Muscle layer of duodenum (tissue), 2 donors: ENCODE measurements around the gene CTCF.
"Not testable (repeated sequence)": the region's sequence is repeated elsewhere in the genome, so short reads cannot be mapped to it uniquely, and the experiment has no call there.

ENCODE experiments used
- H3K27ac ChIP-seq: one replicate; pipeline ENCODE4 v1.7.0; 2013; ENCODE audit warnings: mild to moderate bottlenecking, low read length
- H3K27me3 ChIP-seq: one replicate; pipeline ENCODE4 v1.7.0; 2013; ENCODE audit warnings: low read depth, mild to moderate bottlenecking, control low read depth, low read length
- H3K36me3 ChIP-seq, 2 donors: one replicate each; pipeline ENCODE4 v1.7.0; 2013; ENCODE audit warnings: low read length in 2 of 2, control low read depth in 1 of 2, mild to moderate bottlenecking in 1 of 2; ENCODE audit not compliant: insufficient read depth in 2 of 2, control insufficient read depth in 1 of 2
- H3K4me1 ChIP-seq, 2 donors: one replicate each; pipeline ENCODE4 v1.7.0; 2013; ENCODE audit warnings: low read length in 2 of 2, mild to moderate bottlenecking in 2 of 2, control low read depth in 1 of 2, moderate library complexity in 1 of 2; ENCODE audit not compliant: insufficient read depth in 2 of 2, control insufficient read depth in 1 of 2
- H3K4me3 ChIP-seq, 2 donors: one replicate each; pipeline ENCODE4 v1.7.0; 2013; ENCODE audit warnings: low read length in 2 of 2, low read depth in 1 of 2, mild to moderate bottlenecking in 1 of 2
- H3K9me3 ChIP-seq, 2 donors: one replicate each; pipeline ENCODE4 v1.7.0; 2013; ENCODE audit warnings: low read length in 2 of 2, control low read depth in 1 of 2, mild to moderate bottlenecking in 1 of 2; ENCODE audit not compliant: control insufficient read depth in 1 of 2
- donor health status: healthy.

The CTCF gene

GRCh38 chr16:67562526-67562917 is at the start of gene CTCF:
CTCF (plus strand) TSS chr16:67562526; CDS start chr16:67610833, 48,307 bp downstream.
- Histone ChIP-seq H3K36me3 (no peaks in the 10 kb centered on the region), H3K9me3 (no peaks in the 10 kb centered on the region), H3K27me3 (no peaks in the 10 kb centered on the region), H3K4me1 (peaks cover 13 to 18% of the 10 kb centered on the region in 2 donors), H3K27ac (peak within 1 kb of the TSS; percentile 87), H3K4me3 (peak within 1 kb of the TSS; percentile 88 to 95)

- not testable (repeated sequence) for H3K4me1 ChIP-seq, H3K9me3 ChIP-seq, H3K4me3 ChIP-seq, H3K27ac ChIP-seq, H3K27me3 ChIP-seq, H3K36me3 ChIP-seq
Measured at GRCh38 chr16:67513892-67514291, 48.4 kb upstream of the CTCF start.

- Histone ChIP-seq H3K27ac (no peak overlapping the region), H3K9me3 (no peaks in the 10 kb centered on the region), H3K36me3 (no peaks in the 10 kb centered on the region), H3K4me3 (no peak overlapping the region), H3K27me3 (no peaks in the 10 kb centered on the region), H3K4me1 (peaks cover 0 to 2% of the 10 kb centered on the region in 2 donors)
Measured at GRCh38 chr16:67514382-67514828, 47.9 kb upstream of the CTCF start.

GRCh38 chr16:67516296-67517154 is 45.8 kb upstream of the CTCF start:
- Histone ChIP-seq H3K9me3 (no peaks in the 10 kb centered on the region), H3K27ac (no peak overlapping the region), H3K4me1 (peaks cover 0 to 2% of the 10 kb centered on the region in 2 donors), H3K27me3 (no peaks in the 10 kb centered on the region), H3K4me3 (no peak overlapping the region), H3K36me3 (no peaks in the 10 kb centered on the region)

- Histone ChIP-seq H3K36me3 (no peaks in the 10 kb centered on the region), H3K9me3 (no peaks in the 10 kb centered on the region), H3K4me1 (peaks cover 0 to 2% of the 10 kb centered on the region in 2 donors), H3K27me3 (no peaks in the 10 kb centered on the region), H3K27ac (no peak overlapping the region), H3K4me3 (no peak overlapping the region)
Measured at GRCh38 chr16:67517155-67517445, 45.2 kb upstream of the CTCF start.

- Histone ChIP-seq H3K36me3 (no peaks in the 10 kb centered on the region), H3K4me1 (peaks cover 0 to 2% of the 10 kb centered on the region in 2 donors), H3K27ac (no peak overlapping the region), H3K9me3 (no peaks in the 10 kb centered on the region), H3K27me3 (no peaks in the 10 kb centered on the region), H3K4me3 (no peak overlapping the region)
Measured at GRCh38 chr16:67517661-67518423, 44.5 kb upstream of the CTCF start.

- no peaks in the 10 kb centered on the region for H3K36me3 ChIP-seq
- no peak overlapping the region for H3K27ac ChIP-seq
- no peak overlapping the region for H3K4me3 ChIP-seq
- no peaks in the 10 kb centered on the region for H3K27me3 ChIP-seq
- H3K4me1 ChIP-seq = peaks cover 0 to 2% of the 10 kb centered on the region in 2 donors
- no peaks in the 10 kb centered on the region for H3K9me3 ChIP-seq
Measured at GRCh38 chr16:67518676-67519075, 43.6 kb upstream of the CTCF start.

GRCh38 chr16:67519242-67519641 is 43.1 kb upstream of the CTCF start:
- Histone ChIP-seq H3K36me3 (no peaks in the 10 kb centered on the region), H3K9me3 (no peaks in the 10 kb centered on the region), H3K4me1 (peaks cover 0 to 2% of the 10 kb centered on the region in 2 donors), H3K4me3 (no peak overlapping the region), H3K27me3 (no peaks in the 10 kb centered on the region), H3K27ac (no peak overlapping the region)

GRCh38 chr16:67521095-67521804 is 41.1 kb upstream of the CTCF start:
- Histone ChIP-seq H3K27ac (peak overlapping the region; percentile 94), H3K36me3 (no peaks in the 10 kb centered on the region), H3K4me1 (peaks cover 0 to 2% of the 10 kb centered on the region in 2 donors), H3K4me3 (peak overlapping the region; percentile 61 to 78), H3K9me3 (no peaks in the 10 kb centered on the region), H3K27me3 (no peaks in the 10 kb centered on the region)

GRCh38 chr16:67525176-67525860 is 37.0 kb upstream of the CTCF start:
- H3K27ac ChIP-seq = no peak overlapping the region
- H3K4me3 ChIP-seq = no peak overlapping the region
- H3K27me3 ChIP-seq = peaks cover 4% of the 10 kb centered on the region
- H3K4me1 ChIP-seq = peaks cover 0 to 8% of the 10 kb centered on the region in 2 donors
- no peaks in the 10 kb centered on the region for H3K9me3 ChIP-seq
- H3K36me3 ChIP-seq = no peaks in the 10 kb centered on the region
